Left lung (tissue), 10 donors: ENCODE results near the gene CST3. TPM values are rescaled to one million over a fixed set of nuclear protein-coding genes. Genes with fewer than 3 reads are reported as not detected.
"Not testable (repeated sequence)": the region's sequence is repeated elsewhere in the genome, so short reads cannot be mapped to it uniquely, and the experiment has no call there.

Experiments
- ATAC-seq: fragments of 200-7000 bp; cut with Tn5 transposase; one replicate; pipeline ENCODE4 v1.9.1; 2020; ENCODE audit warnings: moderate library complexity
- DNase-seq, 4 donors: peaks; one replicate each; pipeline ENCODE4 v3.0.0-alpha.2; 2013 to 2020
- H3K27ac ChIP-seq, 2 donors: fragments of 200-600 bp; sonication (generic) in 1 of 2; one replicate each; pipeline versions ENCODE4 v1.5.0 to v1.8.0; 2020 to 2021
- H3K27me3 ChIP-seq, 2 donors: fragments of 200-600 bp; sonication (generic) in 1 of 2; one replicate each; pipeline versions ENCODE4 v1.5.0 to v1.8.0; 2020 to 2021
- H3K36me3 ChIP-seq, 2 donors: fragments of 200-600 bp; sonication (generic) in 1 of 2; one replicate each; pipeline versions ENCODE4 v1.5.0 to v1.8.0; 2020 to 2021
- H3K4me1 ChIP-seq, 2 donors: fragments of 200-600 bp; one replicate each; pipeline ENCODE4 v1.8.0; 2021
- H3K4me3 ChIP-seq, 2 donors: fragments of 200-600 bp; sonication (generic) in 1 of 2; one replicate each; pipeline versions ENCODE4 v1.5.0 to v1.8.0; 2020 to 2021; ENCODE audit warnings: mild to moderate bottlenecking in 1 of 2
- H3K9me3 ChIP-seq, 2 donors: fragments of 200-600 bp; sonication (generic) in 1 of 2; one replicate each; pipeline versions ENCODE4 v1.5.0 to v1.8.0; 2020 to 2021
- CTCF ChIP-seq, 2 donors: fragments of 200-600 bp; sonication (generic) in 1 of 2; IDR thresholded peaks; one replicate each; pipeline versions ENCODE4 v1.5.0 to v1.8.0; 2021; ENCODE audit warnings: antibody characterized with exemption in 2 of 2
- intact Hi-C, 2 donors: fragments of 100-400 bp; cut with DNase I; formaldehyde crosslinking; loops; one replicate each; pipeline versions ENCODE4 v1.11.2 to v1.14.2; 2022
- polyA plus RNA-seq, 6 donors: library from polyadenylated mRNA; unstranded; fragments of 120-200 nt; gene quantifications; one replicate each; pipeline ENCODE4 v1.2.1, GENCODE V29; 2013; ENCODE audit not compliant: insufficient read length in 6 of 6
- total RNA-seq, 2 donors: library from RNA; stranded (reverse); fragmentation: NEBNext Ultra II Directional; extraction: Animal tissue kit (Norgen Biotek cat#: 25700); gene quantifications; one replicate each; pipeline ENCODE4 v1.2.1, GENCODE V29; 2021
- donor health status: DM: no; HTN: yes; CAD: no.
- donor health status: DM: no; HTN: no; CAD: no.

The CST3 gene
- total and polyA plus RNA-seq, 8 donors, result 145 to 714 (median 163) TPM

DNA sequence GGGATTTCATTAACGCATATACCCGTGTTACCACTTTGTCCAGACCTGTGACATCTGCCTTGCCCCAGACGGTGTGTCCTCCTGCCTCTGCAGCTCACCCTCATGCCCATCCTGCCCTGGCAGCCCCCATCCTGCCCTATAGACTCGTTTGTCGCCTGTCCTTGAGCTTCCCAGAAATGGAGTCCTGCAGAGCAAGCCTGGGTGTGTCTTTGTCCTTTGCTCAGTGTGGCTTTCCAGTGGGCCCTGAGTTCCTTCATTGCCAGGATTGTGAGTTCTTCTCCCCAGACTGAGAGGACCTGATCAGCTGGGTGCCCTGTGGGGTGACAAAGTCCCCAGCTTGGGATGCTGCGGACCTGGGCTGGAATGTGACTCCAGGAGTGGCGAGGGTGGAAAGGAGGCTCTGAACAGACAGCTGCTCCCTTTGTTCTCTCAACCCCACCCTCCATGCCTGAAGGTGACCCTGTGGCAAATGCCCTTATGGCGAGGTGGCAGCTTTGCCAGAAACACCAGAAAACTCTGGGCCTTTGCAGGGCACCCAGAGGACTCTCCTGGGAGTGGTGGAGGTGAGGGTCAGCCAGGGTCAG, 2.4 kb upstream of the CST3 start:
- no peak overlapping the region for H3K4me3 ChIP-seq
- no peak for TF ChIP-seq CTCF (IDR thresholded peaks at IDR 0.05)
- H3K9me3 ChIP-seq, result no peaks in the 10 kb centered on the region
- ATAC-seq, result no peak
- H3K27me3 ChIP-seq, result peaks cover 0 to 9% of the 10 kb centered on the region in 2 donors
- H3K4me1 ChIP-seq, result peaks cover 16 to 42% of the 10 kb centered on the region in 2 donors
- H3K27ac ChIP-seq, result no peak overlapping the region
- H3K36me3 ChIP-seq, result no peaks in the 10 kb centered on the region
- DNase-seq, result no peak
- intact Hi-C loops, result no loop called here

DNA sequence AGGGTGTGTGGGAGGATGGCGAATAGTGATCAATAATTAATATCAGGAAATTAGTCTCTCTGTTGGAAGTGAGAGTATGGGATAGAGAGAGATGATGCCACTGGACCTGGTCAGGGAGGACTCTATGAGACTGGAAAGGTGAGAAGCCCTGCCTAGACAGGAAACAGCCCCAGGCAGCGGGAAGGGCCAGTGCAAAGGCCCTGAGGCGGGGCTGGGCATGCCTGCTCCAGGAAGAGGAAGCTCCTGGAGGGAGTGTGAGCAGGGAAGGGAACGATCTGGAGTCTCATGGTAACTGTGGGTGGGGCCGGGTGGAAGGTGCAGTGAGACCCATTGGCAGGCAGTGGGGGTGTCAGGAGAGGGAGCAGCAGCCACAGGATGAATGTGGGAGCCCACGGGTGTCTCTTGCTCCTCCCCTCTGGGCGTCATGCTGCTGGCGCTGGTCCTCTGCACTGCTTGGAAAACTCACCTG, 1.8 kb upstream of the CST3 start:
- intact Hi-C loops, result no loop called here
- DNase-seq (no peak), ATAC-seq (no peak)
- H3K36me3 ChIP-seq, result peaks cover 0 to 5% of the 10 kb centered on the region in 2 donors
- TF ChIP-seq CTCF (IDR thresholded peaks at IDR 0.05), result no peak
- peaks cover 16 to 48% of the 10 kb centered on the region in 2 donors for H3K4me1 ChIP-seq
- H3K9me3 ChIP-seq, result no peaks in the 10 kb centered on the region
- no peak overlapping the region for H3K4me3 ChIP-seq
- H3K27ac ChIP-seq, result no peak overlapping the region
- peaks cover 0 to 9% of the 10 kb centered on the region in 2 donors for H3K27me3 ChIP-seq

DNA sequence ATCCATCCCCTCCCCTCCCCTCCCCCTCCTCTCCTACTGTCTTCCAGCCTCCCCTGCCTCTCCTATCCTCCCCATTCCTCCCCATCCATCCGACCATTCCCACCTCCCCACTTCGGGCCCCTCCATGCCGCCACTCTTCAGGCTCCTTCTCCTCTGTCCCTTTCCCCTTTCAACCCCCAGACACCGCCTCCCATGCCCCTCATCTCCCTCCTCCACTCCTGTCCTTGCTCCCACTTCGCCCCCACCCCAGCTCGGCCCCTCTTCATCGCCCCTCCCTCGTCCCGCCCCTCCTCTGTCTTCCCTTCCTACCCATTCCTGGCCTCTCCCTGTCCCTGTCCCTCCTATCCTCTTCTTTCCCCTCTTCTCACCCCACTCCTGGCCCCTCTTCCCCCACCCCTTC, 554 bp upstream of the CST3 start:
- Histone ChIP-seq H3K27me3 (peaks cover 0 to 9% of the 10 kb centered on the region in 2 donors), H3K4me3 (no peak overlapping the region), H3K36me3 (peaks cover 0 to 17% of the 10 kb centered on the region in 2 donors), H3K9me3 (no peaks in the 10 kb centered on the region), H3K27ac (no peak overlapping the region), H3K4me1 (peaks cover 16 to 44% of the 10 kb centered on the region in 2 donors)
- TF ChIP-seq CTCF (IDR thresholded peaks at IDR 0.05), result no peak
- DNase-seq (no peak), ATAC-seq (no peak)
- intact Hi-C loops, result no loop called here

- ATAC-seq (no peak), DNase-seq (no peak)
- TF ChIP-seq CTCF (IDR thresholded peaks at IDR 0.05), result no peak
- peaks cover 0 to 9% of the 10 kb centered on the region in 2 donors for H3K27me3 ChIP-seq
- H3K9me3 ChIP-seq, result no peaks in the 10 kb centered on the region
- peak overlapping the region; percentile 77 to 83 for H3K4me3 ChIP-seq
- H3K36me3 ChIP-seq, result peaks cover 0 to 31% of the 10 kb centered on the region in 2 donors
- H3K4me1 ChIP-seq, result peaks cover 12 to 38% of the 10 kb centered on the region in 2 donors
- H3K27ac ChIP-seq, result peak overlapping the region; percentile 80 to 95
- intact Hi-C loops, result no loop called here
These were observed 860 bp downstream of the CST3 start for GRCh38 chr20:23636908-23637281.

GRCh38 chr20:23636182-23636907, 1.4 kb downstream of the CST3 start:
- TF ChIP-seq CTCF (IDR thresholded peaks at IDR 0.05), result no peak

DNA sequence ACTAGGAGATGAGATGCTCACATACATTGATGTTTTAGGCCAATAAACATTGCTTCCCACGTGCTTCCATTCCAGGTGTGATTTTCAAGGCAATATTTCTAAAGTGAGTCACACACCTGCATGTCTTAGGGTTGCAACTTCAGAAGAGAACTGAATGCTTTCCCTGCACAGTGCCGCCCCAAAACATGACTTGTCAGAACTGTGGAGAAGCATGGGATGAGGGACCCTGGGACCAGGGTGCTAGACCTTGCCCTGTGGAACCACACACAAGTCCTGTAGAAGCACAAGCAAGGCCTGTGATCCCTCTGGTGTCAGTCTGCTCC, 2.0 kb downstream of the CST3 start:
- H3K9me3 ChIP-seq, DNase-seq, H3K27ac ChIP-seq, H3K27me3 ChIP-seq, ATAC-seq, intact Hi-C loops: not testable (repeated sequence)
- peak overlapping the region in 1 of 2 donors; percentile 83 for H3K4me3 ChIP-seq
- peaks cover 12 to 37% of the 10 kb centered on the region in 2 donors for H3K4me1 ChIP-seq
- peaks cover 0 to 33% of the 10 kb centered on the region in 2 donors for H3K36me3 ChIP-seq

More at GRCh38 chr20:23636182-23636907, 1.4 kb downstream of the CST3 start:
- Histone ChIP-seq H3K27ac (no peak overlapping the region), H3K4me3 (peak overlapping the region; percentile 77 to 83), H3K4me1 (peaks cover 12 to 37% of the 10 kb centered on the region in 2 donors), H3K9me3 (no peaks in the 10 kb centered on the region), H3K36me3 (peaks cover 0 to 33% of the 10 kb centered on the region in 2 donors), H3K27me3 (peaks cover 0 to 9% of the 10 kb centered on the region in 2 donors)
- DNase-seq (no peak), ATAC-seq (no peak)
- intact Hi-C loops, result no loop called here
